KMS-11 (cell line): Measurements from ENCODE around the gene CACNA1F.

ENCODE experiments used
- H2AFZ ChIP-seq: fragments of 200-600 bp; sonication (generic); 2 replicates; pipeline ENCODE4 v1.6.1; 2016; ENCODE audit warnings: antibody characterized with exemption, mixed run types, low read depth
- H3K27ac ChIP-seq: fragments of 200-600 bp; sonication (generic); 2 replicates; pipeline ENCODE4 v1.6.1; 2016; ENCODE audit warnings: mild to moderate bottlenecking, mixed run types
- H3K27me3 ChIP-seq: fragments of 200-600 bp; sonication (generic); 2 replicates; pipeline ENCODE4 v1.6.1; 2017; ENCODE audit warnings: mild to moderate bottlenecking, low read depth, mixed run types, moderate library complexity; ENCODE audit not compliant: insufficient read depth
- H3K36me3 ChIP-seq: fragments of 200-600 bp; sonication (generic); 2 replicates; pipeline ENCODE4 v1.6.1; 2017; ENCODE audit warnings: mild to moderate bottlenecking, mixed run types; ENCODE audit not compliant: insufficient read depth
- H3K4me1 ChIP-seq: fragments of 200-600 bp; sonication (generic); 2 replicates; pipeline ENCODE4 v1.6.1; 2016; ENCODE audit warnings: mild to moderate bottlenecking, low read depth, mixed run types; ENCODE audit not compliant: poor library complexity, severe bottlenecking
- H3K4me2 ChIP-seq: fragments of 200-600 bp; sonication (generic); 2 replicates; pipeline ENCODE4 v1.7.0; 2016; ENCODE audit warnings: mild to moderate bottlenecking, mixed run types
- H3K4me3 ChIP-seq: fragments of 200-600 bp; sonication (generic); IDR thresholded peaks from 2 replicates; pipeline ENCODE4 v1.6.1; 2017; ENCODE audit warnings: low read depth, low read length, mixed read lengths; ENCODE audit not compliant: insufficient read depth
- H3K79me2 ChIP-seq: fragments of 200-600 bp; sonication (generic); 2 replicates; pipeline ENCODE4 v1.6.1; 2016; ENCODE audit warnings: low read depth, mixed run types; ENCODE audit not compliant: insufficient read depth
- H3K9ac ChIP-seq: fragments of 200-600 bp; sonication (generic); 2 replicates; pipeline ENCODE4 v1.6.1; 2016; ENCODE audit warnings: mild to moderate bottlenecking, mixed run types
- H4K20me1 ChIP-seq: fragments of 200-600 bp; sonication (generic); 2 replicates; pipeline ENCODE4 v1.6.1; 2016; ENCODE audit warnings: mild to moderate bottlenecking, mixed run types; ENCODE audit not compliant: insufficient read depth
- TF ChIP-seq, protein P1 (sequence below): fragments of 200-600 bp; sonication (generic); conservative IDR thresholded peaks from 2 replicates; pipeline ENCODE4 v1.6.1; 2017; ENCODE audit warnings: low read depth, mild to moderate bottlenecking, antibody characterized with exemption, low read length, moderate library complexity, mixed read lengths

Gene CACNA1F

DNA sequence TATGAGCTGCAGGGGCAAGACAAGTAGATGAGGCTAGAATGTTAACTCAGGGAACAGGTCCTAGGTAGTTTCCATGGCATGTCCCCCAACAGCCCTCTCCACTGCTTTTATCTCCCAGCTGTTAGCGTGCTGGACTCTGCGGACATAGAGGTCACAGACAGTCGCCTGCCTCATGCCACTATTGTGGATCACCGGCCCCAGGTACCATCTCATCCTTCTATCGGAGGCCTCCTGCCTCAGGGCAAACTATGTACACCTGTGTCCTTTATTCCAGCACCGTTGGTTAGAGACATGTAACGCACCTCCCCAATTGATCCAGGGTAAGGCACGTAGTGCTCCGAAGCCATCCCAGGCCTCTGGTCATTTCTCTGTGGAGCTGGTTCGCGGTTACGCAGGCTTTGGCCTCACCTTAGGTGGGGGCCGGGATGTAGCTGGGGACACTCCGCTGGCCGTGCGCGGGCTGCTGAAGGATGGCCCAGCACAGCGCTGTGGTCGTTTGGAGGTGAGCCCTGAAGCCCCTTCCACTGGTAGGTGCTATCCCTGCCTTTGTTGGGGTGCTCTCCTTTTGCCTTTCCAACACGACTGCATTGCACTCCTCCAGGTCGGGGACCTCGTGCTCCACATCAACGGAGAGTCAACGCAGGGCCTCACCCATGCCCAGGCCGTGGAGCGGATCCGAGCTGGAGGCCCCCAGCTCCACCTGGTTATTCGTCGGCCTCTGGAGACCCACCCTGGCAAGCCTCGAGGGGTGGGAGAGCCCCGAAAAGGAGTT is 68.4 kb downstream of the CACNA1F start:
- H3K4me1 ChIP-seq = peaks cover 29% of the 10 kb centered on the region
- H3K36me3 ChIP-seq = no peaks in the 10 kb centered on the region
- no peak overlapping the region for H3K27ac ChIP-seq
- no peaks in the 10 kb centered on the region for H4K20me1 ChIP-seq
- H3K27me3 ChIP-seq = no peaks in the 10 kb centered on the region
- no peak overlapping the region for H3K4me2 ChIP-seq
- no peaks in the 10 kb centered on the region for H3K79me2 ChIP-seq
- H2AFZ ChIP-seq = no peak overlapping the region
- TF ChIP-seq, protein P1, sequence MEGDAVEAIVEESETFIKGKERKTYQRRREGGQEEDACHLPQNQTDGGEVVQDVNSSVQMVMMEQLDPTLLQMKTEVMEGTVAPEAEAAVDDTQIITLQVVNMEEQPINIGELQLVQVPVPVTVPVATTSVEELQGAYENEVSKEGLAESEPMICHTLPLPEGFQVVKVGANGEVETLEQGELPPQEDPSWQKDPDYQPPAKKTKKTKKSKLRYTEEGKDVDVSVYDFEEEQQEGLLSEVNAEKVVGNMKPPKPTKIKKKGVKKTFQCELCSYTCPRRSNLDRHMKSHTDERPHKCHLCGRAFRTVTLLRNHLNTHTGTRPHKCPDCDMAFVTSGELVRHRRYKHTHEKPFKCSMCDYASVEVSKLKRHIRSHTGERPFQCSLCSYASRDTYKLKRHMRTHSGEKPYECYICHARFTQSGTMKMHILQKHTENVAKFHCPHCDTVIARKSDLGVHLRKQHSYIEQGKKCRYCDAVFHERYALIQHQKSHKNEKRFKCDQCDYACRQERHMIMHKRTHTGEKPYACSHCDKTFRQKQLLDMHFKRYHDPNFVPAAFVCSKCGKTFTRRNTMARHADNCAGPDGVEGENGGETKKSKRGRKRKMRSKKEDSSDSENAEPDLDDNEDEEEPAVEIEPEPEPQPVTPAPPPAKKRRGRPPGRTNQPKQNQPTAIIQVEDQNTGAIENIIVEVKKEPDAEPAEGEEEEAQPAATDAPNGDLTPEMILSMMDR = no peak
- H3K9ac ChIP-seq = no peak overlapping the region
- H3K4me3 ChIP-seq = no peak overlapping the region

- peak overlapping the region; percentile 55 for H3K27ac ChIP-seq
- H3K27me3 ChIP-seq = no peaks in the 10 kb centered on the region
- H3K9ac ChIP-seq = peak overlapping the region; percentile 51; the same call in 1 of the 2 replicates
- no peaks in the 10 kb centered on the region for H3K79me2 ChIP-seq
- no peaks in the 10 kb centered on the region for H3K36me3 ChIP-seq
- peak overlapping the region; percentile 64; the same call in 1 of the 2 replicates for H2AFZ ChIP-seq
- H3K4me3 ChIP-seq = no peak overlapping the region
- peak overlapping the region; percentile 63; the same call in 1 of the 2 replicates for H3K4me2 ChIP-seq
- H4K20me1 ChIP-seq = no peaks in the 10 kb centered on the region
- peaks cover 19% of the 10 kb centered on the region for H3K4me1 ChIP-seq
- TF ChIP-seq, protein P1 = peak; percentile 58
These were observed 69.4 kb downstream of the CACNA1F start for GRCh38 chrX:49163555-49164419.

GRCh38 chrX:49162620-49163019 is 70.5 kb downstream of the CACNA1F start, which contains the start of gene MAGIX:
MAGIX (plus strand) TSS chrX:49162758; CDS start chrX:49162890, 132 bp downstream.
- H4K20me1 ChIP-seq = no peaks in the 10 kb centered on the region
- no peaks in the 10 kb centered on the region for H3K36me3 ChIP-seq
- H3K9ac ChIP-seq = peak within 1 kb of the TSS; percentile 51; the same call in 1 of the 2 replicates
- H3K4me3 ChIP-seq = no peak within 1 kb of the TSS
- no peaks in the 10 kb centered on the region for H3K79me2 ChIP-seq
- H2AFZ ChIP-seq = peak within 1 kb of the TSS; percentile 64; the same call in 1 of the 2 replicates
- H3K27ac ChIP-seq = no peak within 1 kb of the TSS
- H3K4me1 ChIP-seq = peaks cover 7% of the 10 kb centered on the region
- H3K4me2 ChIP-seq = no peak within 1 kb of the TSS; the same call in 1 of the 2 replicates
- TF ChIP-seq, protein P1 = no peak
- H3K27me3 ChIP-seq = no peaks in the 10 kb centered on the region

GRCh38 chrX:49161632-49162031 is 71.5 kb downstream of the CACNA1F start:
- Histone ChIP-seq H3K4me1 (peaks cover 7% of the 10 kb centered on the region), H3K27ac (no peak overlapping the region), H3K27me3 (no peaks in the 10 kb centered on the region), H2AFZ (no peak overlapping the region), H3K4me2 (no peak overlapping the region), H3K36me3 (no peaks in the 10 kb centered on the region), H3K4me3 (no peak overlapping the region), H3K79me2 (no peaks in the 10 kb centered on the region), H3K9ac (no peak overlapping the region), H4K20me1 (no peaks in the 10 kb centered on the region)
- TF ChIP-seq, protein P1 = no peak
